HG02840 (cell line): ENCODE measurements around the gene DTNBP1.
A peak's percentile ranks its signal among the peaks of the same experiment; 100 is the strongest.

Experiments used
- ATAC-seq: cut with Tn5 transposase; IDR thresholded peaks from one replicate; pipeline ENCODE4 v1.9.1; 2021; ENCODE audit warnings: mild to moderate bottlenecking, moderate library complexity, moderate number of reproducible peaks; ENCODE audit not compliant: unreplicated experiment, low FRiP score

DTNBP1 gene, protein sequence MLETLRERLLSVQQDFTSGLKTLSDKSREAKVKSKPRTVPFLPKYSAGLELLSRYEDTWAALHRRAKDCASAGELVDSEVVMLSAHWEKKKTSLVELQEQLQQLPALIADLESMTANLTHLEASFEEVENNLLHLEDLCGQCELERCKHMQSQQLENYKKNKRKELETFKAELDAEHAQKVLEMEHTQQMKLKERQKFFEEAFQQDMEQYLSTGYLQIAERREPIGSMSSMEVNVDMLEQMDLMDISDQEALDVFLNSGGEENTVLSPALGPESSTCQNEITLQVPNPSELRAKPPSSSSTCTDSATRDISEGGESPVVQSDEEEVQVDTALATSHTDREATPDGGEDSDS

GRCh38 chr6:15662326-15663129, at the start of gene DTNBP1:
DTNBP1 (minus strand) TSS chr6:15663028; CDS start chr6:15662869, 159 bp downstream.
- peak; percentile 72 for ATAC-seq

DNA sequence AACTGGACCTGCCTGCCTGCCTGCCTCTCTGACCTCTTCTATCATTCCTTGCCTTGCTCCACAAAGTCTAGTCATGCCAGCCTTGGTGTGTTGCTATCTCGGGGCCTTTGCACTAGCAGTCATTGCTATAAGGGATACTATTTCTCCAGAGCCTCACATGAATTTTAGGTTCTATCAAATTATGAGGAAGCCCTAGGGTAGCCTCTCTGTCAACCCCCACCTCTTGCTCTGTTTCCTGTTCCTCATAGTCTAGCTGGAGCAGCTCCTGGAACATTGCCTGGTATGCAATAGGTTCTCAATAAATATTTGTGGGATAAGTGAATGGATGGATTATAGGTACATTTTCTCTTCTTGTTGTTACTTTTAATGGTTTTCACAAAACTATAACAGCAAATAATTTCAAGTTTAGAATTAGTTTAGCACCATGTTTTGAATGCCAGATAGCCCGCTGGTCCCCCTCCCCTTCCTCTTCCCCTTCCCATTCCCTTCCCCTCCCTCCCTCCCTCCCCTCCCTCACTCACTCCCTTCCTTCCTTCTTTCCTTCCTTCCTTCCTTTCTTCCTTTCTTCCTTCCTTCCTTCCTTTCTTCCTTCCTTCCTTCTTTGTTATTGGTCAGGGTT, 46.9 kb upstream of the DTNBP1 start:
- no peak for ATAC-seq

GRCh38 chr6:15708231-15708630, 45.4 kb upstream of the DTNBP1 start:
- no peak for ATAC-seq

- ATAC-seq, result no peak
Observed at GRCh38 chr6:15705981-15706380, 43.2 kb upstream of the DTNBP1 start.

DNA sequence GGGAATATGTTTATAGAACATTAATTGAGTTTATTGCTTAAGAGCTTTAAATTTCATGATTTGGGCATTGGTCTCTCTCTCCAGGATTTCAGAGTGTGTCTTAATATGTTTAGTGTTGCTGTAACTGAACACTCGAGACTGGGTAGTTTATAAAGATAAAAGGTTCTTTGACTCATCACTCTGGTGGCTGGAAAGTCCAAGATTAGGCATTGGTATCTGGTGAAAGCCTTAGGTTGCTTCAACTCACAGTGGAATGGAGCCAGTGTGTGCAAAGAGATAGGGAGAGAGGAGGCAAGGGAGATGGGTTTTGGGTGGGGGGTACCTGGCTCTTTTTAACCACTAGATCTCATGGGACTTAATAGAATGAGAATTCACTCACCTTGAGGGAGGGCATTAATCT, 35.6 kb upstream of the DTNBP1 start:
- ATAC-seq, result no peak

DNA sequence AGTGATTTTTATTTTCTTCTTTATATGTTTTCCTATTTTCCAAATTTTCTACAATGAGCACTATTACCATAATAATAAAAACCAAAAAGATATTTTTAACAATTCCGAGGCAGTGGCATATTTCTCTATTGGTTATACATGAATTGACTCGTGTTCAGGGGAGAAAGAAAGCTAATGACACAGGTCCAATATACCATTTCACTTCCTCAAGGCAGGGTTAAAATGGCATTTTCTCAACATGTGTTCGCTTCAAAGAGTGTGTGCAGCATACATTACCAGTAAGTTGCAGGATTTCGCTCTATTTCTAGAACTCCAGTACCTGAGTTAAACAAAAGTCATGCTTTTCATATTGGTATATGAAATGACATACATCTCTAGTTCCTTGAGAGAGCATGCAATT, 35.1 kb upstream of the DTNBP1 start:
- ATAC-seq, result no peak

DNA sequence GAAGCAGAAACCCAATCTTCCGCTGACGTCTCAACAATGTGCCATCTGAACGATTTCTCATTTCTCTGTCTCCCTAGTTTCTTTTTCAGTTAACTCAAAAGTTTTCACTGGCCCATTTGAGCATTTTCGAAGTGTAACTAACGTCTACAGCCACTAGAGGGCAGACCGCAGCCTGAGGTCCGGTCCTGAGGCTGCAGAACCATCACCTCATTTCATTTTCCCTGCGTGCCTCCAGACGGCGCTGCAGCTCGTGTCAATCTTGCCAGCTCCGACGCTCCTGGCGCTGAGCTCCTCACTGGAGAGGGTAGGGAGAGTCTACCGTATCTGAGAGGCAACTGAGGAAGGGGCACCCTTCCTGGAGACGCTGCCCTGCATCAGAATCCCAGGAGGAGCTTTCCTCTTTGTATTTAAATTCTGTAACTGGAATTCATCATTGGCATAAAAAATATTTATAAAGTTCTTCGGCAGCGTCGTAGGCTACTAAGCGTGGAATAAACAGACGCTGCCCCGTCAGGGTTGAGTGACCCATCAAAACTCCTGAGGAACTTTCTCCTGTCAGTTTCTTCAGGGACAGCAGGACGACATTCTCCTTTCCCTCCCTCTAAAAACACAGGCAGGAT, 28.5 kb upstream of the DTNBP1 start:
- ATAC-seq, result no peak

DNA sequence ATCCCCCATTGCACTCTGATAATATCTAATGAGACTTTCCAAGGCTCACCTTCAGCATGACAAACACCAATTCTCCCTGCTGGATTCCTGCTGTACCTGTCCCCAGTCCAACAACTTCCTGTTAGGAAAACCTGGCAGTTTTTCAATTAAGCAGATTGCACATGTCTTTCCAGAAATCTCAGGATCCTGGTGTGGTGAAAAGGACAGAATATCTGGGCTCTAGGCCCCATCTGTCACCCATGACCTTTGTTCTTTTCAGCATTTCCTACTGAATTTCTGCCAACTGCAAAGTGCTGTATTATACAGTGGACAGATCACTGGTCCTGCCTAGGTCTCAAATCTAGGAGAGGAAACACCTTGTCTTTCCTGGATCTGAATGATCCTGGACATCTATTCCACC, 27.7 kb upstream of the DTNBP1 start:
- ATAC-seq, result no peak

GRCh38 chr6:15689586-15690482, 27.0 kb upstream of the DTNBP1 start:
- no peak for ATAC-seq

DNA sequence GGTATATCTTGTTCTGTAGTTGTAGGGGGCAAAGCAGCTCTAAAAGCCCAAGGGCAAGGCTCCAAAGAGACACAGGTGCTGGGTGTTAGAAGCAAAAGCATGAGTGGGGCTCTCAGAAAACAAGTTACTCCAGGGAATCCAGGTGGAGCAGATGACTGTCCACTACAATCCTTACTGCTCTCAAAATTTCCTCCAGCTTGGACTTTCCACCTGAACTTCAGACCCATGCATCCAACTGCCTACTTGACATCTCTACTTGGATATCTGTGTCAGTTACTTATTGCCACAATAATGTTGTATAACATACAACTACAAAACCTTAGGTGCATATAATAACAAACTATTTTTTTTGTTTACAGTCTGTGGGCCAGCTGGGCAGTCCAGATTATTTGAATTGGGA, 22.8 kb upstream of the DTNBP1 start:
- no peak for ATAC-seq

GRCh38 chr6:15682965-15683822, 20.4 kb upstream of the DTNBP1 start:
- ATAC-seq, result no peak

GRCh38 chr6:15681946-15682345, 19.1 kb upstream of the DTNBP1 start:
- ATAC-seq, result no peak

DNA sequence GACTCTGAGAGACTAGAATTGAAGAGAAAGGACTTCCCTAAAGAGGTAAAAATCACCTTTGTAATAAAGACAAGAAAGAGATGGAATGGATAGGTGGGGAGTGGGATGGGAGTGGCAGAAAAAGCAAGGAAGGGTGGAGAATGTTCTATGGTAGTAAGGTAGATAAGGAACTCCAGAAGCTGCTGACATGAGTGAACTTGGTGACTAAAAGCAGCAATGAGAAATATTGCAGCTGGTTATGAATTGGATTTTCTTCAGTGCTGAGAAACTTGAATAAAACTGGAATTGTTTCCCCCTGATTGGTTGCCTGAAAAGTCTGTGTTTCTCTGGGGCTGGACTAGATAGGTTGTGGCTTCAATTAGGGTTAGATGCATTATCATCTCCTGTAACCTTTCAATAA, 15.7 kb upstream of the DTNBP1 start:
- ATAC-seq, result no peak

- no peak for ATAC-seq
Observed at GRCh38 chr6:15677822-15678221, 15.0 kb upstream of the DTNBP1 start.

GRCh38 chr6:15675536-15676220, 12.8 kb upstream of the DTNBP1 start:
- no peak for ATAC-seq

GRCh38 chr6:15674690-15675386, 12.0 kb upstream of the DTNBP1 start:
- ATAC-seq, result no peak

DNA sequence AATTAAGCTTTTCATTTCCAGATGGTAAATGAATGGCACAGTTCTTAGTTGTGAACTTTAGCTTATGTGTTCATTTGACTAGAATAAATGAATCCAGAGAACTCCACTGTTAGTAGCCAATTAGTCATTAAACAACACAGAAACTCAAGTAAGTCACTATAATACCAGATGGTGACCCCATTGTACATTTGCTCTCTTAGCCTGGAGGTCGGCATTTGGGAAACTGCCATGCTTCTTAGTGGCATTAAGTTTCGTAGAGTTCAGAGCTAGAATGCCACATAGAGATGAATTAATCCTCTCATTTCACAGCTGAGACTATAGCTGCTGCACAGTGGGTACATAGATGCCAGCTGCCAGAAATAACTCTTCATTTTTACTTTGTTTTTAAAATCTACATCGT, 10.8 kb upstream of the DTNBP1 start:
- no peak for ATAC-seq

- ATAC-seq, result no peak
Observed at GRCh38 chr6:15672818-15673217, 10.0 kb upstream of the DTNBP1 start.
